ENCODE measurements around the gene ASCL3. TPM values are rescaled to one million over a fixed set of nuclear protein-coding genes. Genes with fewer than 3 reads are reported as not detected.

The ASCL3 gene
- total and polyA plus RNA-seq, 2 experiments from 2014 or later = not detected

GRCh38 chr11:8961401-8961800 lies 18.6 kb upstream of the ASCL3 start:
- no peak overlapping the region for H3K27ac ChIP-seq (ENCODE audit: low read depth)
- H3K4me3 ChIP-seq = no peak overlapping the region
- H4K20me1 ChIP-seq (replicated peaks; ENCODE audit: insufficient read depth) = peaks cover 5% of the 10 kb centered on the region
- H2AFZ ChIP-seq = no peak overlapping the region
- H3F3A ChIP-seq (replicated peaks; ENCODE audit: low read depth) = peaks cover 14% of the 10 kb centered on the region
- peaks cover 6% of the 10 kb centered on the region; the same call in 1 of the 2 replicates for H3K4me1 ChIP-seq (ENCODE audit: insufficient read depth)
- TF ChIP-seq CREB1 (CRISPR knock-in tag; IDR thresholded peaks at IDR 0.05; ENCODE audit: low read depth) (no peak), STAT1 (IDR thresholded peaks at IDR 0.05; ENCODE audit: unreplicated experiment) (no peak), POLR2AphosphoS5 (IDR thresholded peaks at IDR 0.05; ENCODE audit: low read depth) (no peak), EZH2phosphoT487 (IDR thresholded peaks at IDR 0.05; ENCODE audit: unreplicated experiment) (no peak), ZNF462 (CRISPR knock-in tag; IDR thresholded peaks at IDR 0.05) (no peak), EZH2 (IDR thresholded peaks at IDR 0.05; ENCODE audit: low read depth, unreplicated experiment) (no peak)
- TF ChIP-seq, protein P1, sequence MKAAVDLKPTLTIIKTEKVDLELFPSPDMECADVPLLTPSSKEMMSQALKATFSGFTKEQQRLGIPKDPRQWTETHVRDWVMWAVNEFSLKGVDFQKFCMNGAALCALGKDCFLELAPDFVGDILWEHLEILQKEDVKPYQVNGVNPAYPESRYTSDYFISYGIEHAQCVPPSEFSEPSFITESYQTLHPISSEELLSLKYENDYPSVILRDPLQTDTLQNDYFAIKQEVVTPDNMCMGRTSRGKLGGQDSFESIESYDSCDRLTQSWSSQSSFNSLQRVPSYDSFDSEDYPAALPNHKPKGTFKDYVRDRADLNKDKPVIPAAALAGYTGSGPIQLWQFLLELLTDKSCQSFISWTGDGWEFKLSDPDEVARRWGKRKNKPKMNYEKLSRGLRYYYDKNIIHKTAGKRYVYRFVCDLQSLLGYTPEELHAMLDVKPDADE (IDR thresholded peaks at IDR 0.05) = no peak
- no peaks in the 10 kb centered on the region for H3K36me3 ChIP-seq (ENCODE audit: insufficient read depth)
- peaks cover 14% of the 10 kb centered on the region for H3K4me1 Mint-ChIP-seq
- DNase-seq (ENCODE audit: low spot score) = no peak
- no peak overlapping the region for H3K4me2 ChIP-seq
- H3K27me3 Mint-ChIP-seq (ENCODE audit: insufficient read depth, low read depth, poor library complexity) = no peaks in the 10 kb centered on the region
- H3K36me3 Mint-ChIP-seq (ENCODE audit: low read depth) = no peaks in the 10 kb centered on the region; the same call in 2 of the 3 replicates
- H3K9me2 ChIP-seq (ENCODE audit: insufficient read depth) = no peaks in the 10 kb centered on the region
- no peaks in the 10 kb centered on the region for H3K9me3 Mint-ChIP-seq
- no peak overlapping the region for H3K27ac Mint-ChIP-seq
- no peaks in the 10 kb centered on the region for H3K27me3 ChIP-seq (ENCODE audit: insufficient read depth)
- no peak overlapping the region for H3K4me3 Mint-ChIP-seq
- peaks cover 23% of the 10 kb centered on the region for H3K79me2 ChIP-seq (replicated peaks; ENCODE audit: insufficient read depth)
- no peak for ATAC-seq
